Measurements from ENCODE around the gene QRICH1. TPM values are rescaled to one million over a fixed set of nuclear protein-coding genes. Genes with fewer than 3 reads are reported as not detected.

QRICH1 gene
- total and polyA plus RNA-seq, 2 of the 13 experiments (the other 11 are each of a cell fraction or from before 2014, with no cell fraction given), result 52.6 to 102 TPM

- TF ChIP-seq PAXIP1 (CRISPR knock-in tag; conservative IDR thresholded peaks at IDR 0.05) (peak; percentile 50), POLR2AphosphoS5 (IDR thresholded peaks at IDR 0.05; ENCODE audit: low read depth, low read length) (peak; percentile 68), ZMYM4 (CRISPR knock-in tag; IDR thresholded peaks at IDR 0.05) (0 out of 2 replicates have a peak, but pooled peaks have one; percentile 29), KDM5B (CRISPR knock-in tag; IDR thresholded peaks at IDR 0.05; ENCODE audit: borderline replicate concordance) (peak; percentile 65; the same call in 1 of the 2 replicates), IRF2 (CRISPR knock-in tag; IDR thresholded peaks at IDR 0.05) (peak; percentile 20; the same call in 1 of the 2 replicates), U2AF2 (IDR thresholded peaks at IDR 0.05; ENCODE audit: low read depth, low read length) (no peak), PRMT3 (CRISPR knock-in tag; IDR thresholded peaks at IDR 0.05; ENCODE audit: borderline replicate concordance, low read depth) (no peak; the same call in 1 of the 2 replicates), MED1 (CRISPR knock-in tag; IDR thresholded peaks at IDR 0.05) (peak; percentile 64), CERS6 (CRISPR knock-in tag; IDR thresholded peaks at IDR 0.05) (no peak), ZNF30 (CRISPR knock-in tag; IDR thresholded peaks at IDR 0.05) (no peak), MTA1 (CRISPR knock-in tag; IDR thresholded peaks at IDR 0.05; ENCODE audit: borderline replicate concordance) (0 out of 2 replicates have a peak, but pooled peaks have one; percentile 10), FOXK1 (CRISPR knock-in tag; IDR thresholded peaks at IDR 0.05; ENCODE audit: borderline replicate concordance, low read depth) (peak; percentile 67; the same call in 1 of the 2 replicates), ZNF619 (CRISPR knock-in tag; IDR thresholded peaks at IDR 0.05) (0 out of 2 replicates have a peak, but pooled peaks have one; percentile 17), GFI1 (CRISPR knock-in tag; IDR thresholded peaks at IDR 0.05; ENCODE audit: borderline replicate concordance) (no peak), HNF4A (CRISPR knock-in tag; IDR thresholded peaks at IDR 0.05) (peak; percentile 70), ZNF335 (CRISPR knock-in tag; IDR thresholded peaks at IDR 0.05) (peak; percentile 81), YEATS4 (CRISPR knock-in tag; IDR thresholded peaks at IDR 0.05; ENCODE audit: borderline replicate concordance) (peak; percentile 68; the same call in 1 of the 2 replicates)
- TF ChIP-seq, protein P1, sequence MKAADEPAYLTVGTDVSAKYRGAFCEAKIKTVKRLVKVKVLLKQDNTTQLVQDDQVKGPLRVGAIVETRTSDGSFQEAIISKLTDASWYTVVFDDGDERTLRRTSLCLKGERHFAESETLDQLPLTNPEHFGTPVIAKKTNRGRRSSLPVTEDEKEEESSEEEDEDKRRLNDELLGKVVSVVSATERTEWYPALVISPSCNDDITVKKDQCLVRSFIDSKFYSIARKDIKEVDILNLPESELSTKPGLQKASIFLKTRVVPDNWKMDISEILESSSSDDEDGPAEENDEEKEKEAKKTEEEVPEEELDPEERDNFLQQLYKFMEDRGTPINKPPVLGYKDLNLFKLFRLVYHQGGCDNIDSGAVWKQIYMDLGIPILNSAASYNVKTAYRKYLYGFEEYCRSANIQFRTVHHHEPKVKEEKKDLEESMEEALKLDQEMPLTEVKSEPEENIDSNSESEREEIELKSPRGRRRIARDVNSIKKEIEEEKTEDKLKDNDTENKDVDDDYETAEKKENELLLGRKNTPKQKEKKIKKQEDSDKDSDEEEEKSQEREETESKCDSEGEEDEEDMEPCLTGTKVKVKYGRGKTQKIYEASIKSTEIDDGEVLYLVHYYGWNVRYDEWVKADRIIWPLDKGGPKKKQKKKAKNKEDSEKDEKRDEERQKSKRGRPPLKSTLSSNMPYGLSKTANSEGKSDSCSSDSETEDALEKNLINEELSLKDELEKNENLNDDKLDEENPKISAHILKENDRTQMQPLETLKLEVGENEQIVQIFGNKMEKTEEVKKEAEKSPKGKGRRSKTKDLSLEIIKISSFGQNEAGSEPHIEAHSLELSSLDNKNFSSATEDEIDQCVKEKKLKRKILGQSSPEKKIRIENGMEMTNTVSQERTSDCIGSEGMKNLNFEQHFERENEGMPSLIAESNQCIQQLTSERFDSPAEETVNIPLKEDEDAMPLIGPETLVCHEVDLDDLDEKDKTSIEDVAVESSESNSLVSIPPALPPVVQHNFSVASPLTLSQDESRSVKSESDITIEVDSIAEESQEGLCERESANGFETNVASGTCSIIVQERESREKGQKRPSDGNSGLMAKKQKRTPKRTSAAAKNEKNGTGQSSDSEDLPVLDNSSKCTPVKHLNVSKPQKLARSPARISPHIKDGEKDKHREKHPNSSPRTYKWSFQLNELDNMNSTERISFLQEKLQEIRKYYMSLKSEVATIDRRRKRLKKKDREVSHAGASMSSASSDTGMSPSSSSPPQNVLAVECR (CRISPR knock-in tag; IDR thresholded peaks at IDR 0.05; ENCODE audit: borderline replicate concordance), result peak; percentile 62; the same call in 1 of the 2 replicates
- TF ChIP-seq, protein P2, sequence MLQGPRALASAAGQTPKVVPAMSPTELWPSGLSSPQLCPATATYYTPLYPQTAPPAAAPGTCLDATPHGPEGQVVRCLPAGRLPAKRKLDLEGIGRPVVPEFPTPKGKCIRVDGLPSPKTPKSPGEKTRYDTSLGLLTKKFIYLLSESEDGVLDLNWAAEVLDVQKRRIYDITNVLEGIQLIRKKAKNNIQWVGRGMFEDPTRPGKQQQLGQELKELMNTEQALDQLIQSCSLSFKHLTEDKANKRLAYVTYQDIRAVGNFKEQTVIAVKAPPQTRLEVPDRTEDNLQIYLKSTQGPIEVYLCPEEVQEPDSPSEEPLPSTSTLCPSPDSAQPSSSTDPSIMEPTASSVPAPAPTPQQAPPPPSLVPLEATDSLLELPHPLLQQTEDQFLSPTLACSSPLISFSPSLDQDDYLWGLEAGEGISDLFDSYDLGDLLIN (CRISPR knock-in tag; IDR thresholded peaks at IDR 0.05; ENCODE audit: borderline replicate concordance), result no peak; the same call in 1 of the 2 replicates
Measured at GRCh38 chr3:49132437-49133225, 38.8 kb upstream of the QRICH1 start, which contains the start of gene LAMB2 (continued).

Data from HepG2 (cell line).